Mesenchymal stem cell (in vitro differentiated cells and primary cell): ENCODE results near the gene DPF3.

Experiments
- DNase-seq: peaks from one replicate; pipeline ENCODE4 v3.0.0-alpha.2; 2013
- H2AFZ ChIP-seq: one replicate; pipeline ENCODE4 v1.6.1; 2013; ENCODE audit warnings: low read depth, mild to moderate bottlenecking, control low read depth, inconsistent platforms, low read length, moderate library complexity
- H2AK5ac ChIP-seq: 2 replicates; pipeline ENCODE4 v1.6.1; 2013; ENCODE audit warnings: low read length, moderate library complexity, mild to moderate bottlenecking, inconsistent platforms; ENCODE audit not compliant: severe bottlenecking
- H2BK120ac ChIP-seq: one replicate; pipeline ENCODE4 v1.6.1; 2013; ENCODE audit warnings: low read depth, mild to moderate bottlenecking, inconsistent platforms, low read length, moderate library complexity
- H2BK12ac ChIP-seq, 2 experiments: one replicate each; pipeline ENCODE4 v1.6.1; 2013; ENCODE audit warnings: inconsistent platforms in 2 of 2, low read length in 2 of 2, mild to moderate bottlenecking in 2 of 2, moderate library complexity in 2 of 2, control low read depth in 1 of 2
- H2BK15ac ChIP-seq: one replicate; pipeline ENCODE4 v1.6.1; 2013; ENCODE audit warnings: mild to moderate bottlenecking, low read depth, inconsistent platforms; ENCODE audit not compliant: poor library complexity, severe bottlenecking
- H2BK5ac ChIP-seq: 2 replicates; pipeline ENCODE4 v1.6.1; 2013; ENCODE audit warnings: low read depth, mild to moderate bottlenecking, low read length, control low read depth, inconsistent platforms; ENCODE audit not compliant: poor library complexity, severe bottlenecking
- H3K14ac ChIP-seq, 2 experiments: one replicate each; pipeline ENCODE4 v1.6.1; 2013; ENCODE audit warnings: inconsistent platforms in 2 of 2, low read length in 2 of 2, control low read depth in 1 of 2, mild to moderate bottlenecking in 1 of 2, moderate library complexity in 1 of 2
- H3K18ac ChIP-seq, 2 experiments: one replicate each; pipeline ENCODE4 v1.6.1; 2013; ENCODE audit warnings: inconsistent platforms in 2 of 2, low read length in 2 of 2, control low read depth in 1 of 2, low read depth in 1 of 2, mild to moderate bottlenecking in 1 of 2
- H3K23ac ChIP-seq, 2 experiments: one replicate each; pipeline ENCODE4 v1.6.1; 2013; ENCODE audit warnings: inconsistent platforms in 2 of 2, low read length in 2 of 2, mild to moderate bottlenecking in 2 of 2, moderate library complexity in 2 of 2, control low read depth in 1 of 2
- H3K27ac ChIP-seq: 2 replicates; pipeline ENCODE4 v1.5.1; 2013; ENCODE audit warnings: mild to moderate bottlenecking, moderate library complexity, low read length, control low read depth, inconsistent platforms; ENCODE audit not compliant: poor library complexity, severe bottlenecking
- H3K27me3 ChIP-seq, 2 experiments: 2 replicates each; pipeline versions ENCODE4 v1.6.1 to v1.7.0; 2013; ENCODE audit warnings: low read length in 2 of 2, mild to moderate bottlenecking in 2 of 2, moderate library complexity in 2 of 2, control low read depth in 1 of 2, inconsistent platforms in 1 of 2; ENCODE audit not compliant: control insufficient read depth in 1 of 2, insufficient read depth in 1 of 2
- H3K36me3 ChIP-seq, 2 experiments: 2 replicates each; pipeline versions ENCODE4 v1.6.1 to v1.7.0; 2013; ENCODE audit warnings: low read length in 2 of 2, control low read depth in 1 of 2, inconsistent platforms in 1 of 2, low read depth in 1 of 2, mild to moderate bottlenecking in 1 of 2; ENCODE audit not compliant: insufficient read depth in 2 of 2, control insufficient read depth in 1 of 2
- H3K4ac ChIP-seq, 2 experiments: one replicate each; pipeline ENCODE4 v1.6.1; 2013; ENCODE audit warnings: inconsistent platforms in 2 of 2, low read length in 2 of 2, mild to moderate bottlenecking in 2 of 2, moderate library complexity in 2 of 2, control low read depth in 1 of 2, low read depth in 1 of 2
- H3K4me1 ChIP-seq: 2 replicates; pipeline ENCODE4 v1.6.1; 2013; ENCODE audit warnings: low read depth, low read length, control low read depth; ENCODE audit not compliant: control insufficient read depth, insufficient read depth
- H3K4me2 ChIP-seq: 2 replicates; pipeline ENCODE4 v1.6.1; 2013; ENCODE audit warnings: low read length, mild to moderate bottlenecking, inconsistent platforms; ENCODE audit not compliant: poor library complexity, severe bottlenecking
- H3K4me3 ChIP-seq, 2 experiments: 2 replicates each; pipeline versions ENCODE4 v1.5.1 to v1.7.0; 2013; ENCODE audit warnings: low read length in 2 of 2, mild to moderate bottlenecking in 2 of 2, control low read depth in 1 of 2, low read depth in 1 of 2; ENCODE audit not compliant: insufficient read depth in 1 of 2
- H3K79me1 ChIP-seq: replicated peaks from 2 replicates; pipeline ENCODE4 v1.6.1; 2013; ENCODE audit warnings: mild to moderate bottlenecking, control low read depth, low read length, inconsistent platforms; ENCODE audit not compliant: poor library complexity, severe bottlenecking
- H3K9ac ChIP-seq: 2 replicates; pipeline ENCODE4 v1.7.0; 2013; ENCODE audit warnings: mild to moderate bottlenecking, low read length, moderate library complexity
- H3K9me3 ChIP-seq: 2 replicates; pipeline ENCODE4 v1.7.0; 2013; ENCODE audit warnings: mild to moderate bottlenecking, low read length; ENCODE audit not compliant: control insufficient read depth
- H4K8ac ChIP-seq: one replicate; pipeline ENCODE4 v1.6.1; 2013; ENCODE audit warnings: inconsistent platforms, mild to moderate bottlenecking, low read length, moderate library complexity
- H4K91ac ChIP-seq: one replicate; pipeline ENCODE4 v1.6.1; 2013; ENCODE audit warnings: mild to moderate bottlenecking, low read length, inconsistent platforms
- WGBS: methylation state at CpG from one replicate; pipeline ENCODE4 v1.1.7; 2013; ENCODE audit warnings: mixed read lengths; 5-methylcytosine and 5-hydroxymethylcytosine counted together

Gene DPF3

DNA sequence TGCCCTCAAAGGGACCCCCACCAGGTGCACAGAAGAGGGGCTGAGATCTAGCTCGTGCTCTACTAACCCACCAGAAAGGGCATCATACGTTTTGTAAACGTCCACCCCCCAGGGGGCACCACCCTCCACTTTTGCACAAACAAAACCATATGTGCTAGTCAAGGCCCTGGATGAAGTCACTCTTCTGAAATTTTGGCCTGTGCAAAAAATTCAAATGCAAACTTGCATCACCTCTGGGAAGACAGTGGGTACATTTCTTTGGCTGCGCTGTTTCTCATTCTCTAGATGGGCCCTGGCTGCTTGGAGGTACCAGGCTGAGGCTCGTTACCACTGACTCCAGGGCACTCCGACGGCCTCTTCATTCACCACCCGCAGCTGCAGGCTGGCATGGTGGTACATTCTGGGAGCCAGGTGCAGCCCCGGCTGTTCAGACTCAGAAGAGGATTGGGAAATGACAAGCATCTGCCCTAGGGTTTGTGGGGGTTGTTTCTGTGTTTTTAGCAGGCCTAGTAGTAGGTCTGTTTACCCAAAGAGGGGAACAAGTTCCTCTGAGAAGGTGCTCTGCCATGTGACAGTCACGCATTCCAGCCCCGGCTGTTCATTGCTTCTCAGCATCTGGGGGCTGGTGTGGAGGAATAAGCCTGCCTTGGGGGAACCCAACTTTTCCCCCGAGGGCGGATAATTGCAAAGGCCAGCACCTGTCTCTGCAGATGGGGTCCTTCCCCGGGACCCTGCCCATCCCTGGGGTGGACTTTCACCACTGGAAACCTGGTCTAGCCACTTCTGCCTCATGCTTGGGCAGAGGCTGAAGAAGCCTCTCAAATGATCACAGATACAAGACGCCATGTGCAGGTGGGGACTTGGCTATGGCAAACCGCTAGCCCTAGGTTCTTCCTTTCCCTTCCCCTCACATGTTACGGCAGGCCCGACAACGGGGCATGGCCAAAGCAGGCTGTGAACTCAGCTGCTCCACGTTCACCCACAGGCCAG is 147.6 kb downstream of the DPF3 start:
- peaks cover 21% of the 10 kb centered on the region for H3K4me1 ChIP-seq
- H2AFZ ChIP-seq: no peak overlapping the region
- H3K36me3 ChIP-seq: peaks cover 0 to 44% of the 10 kb centered on the region in 2 experiments
- H3K14ac ChIP-seq: no peak overlapping the region
- H2AK5ac ChIP-seq: peak overlapping the region; percentile 54
- H2BK15ac ChIP-seq: no peak overlapping the region
- peak overlapping the region; percentile 0 for H4K91ac ChIP-seq
- no peak overlapping the region for H3K23ac ChIP-seq
- no peak overlapping the region for H4K8ac ChIP-seq
- peak overlapping the region; percentile 46 for H2BK5ac ChIP-seq
- H3K79me1 ChIP-seq: peaks cover 24% of the 10 kb centered on the region
- no peak overlapping the region for H3K4me2 ChIP-seq
- peak overlapping the region; percentile 74 for H3K9ac ChIP-seq
- peak; percentile 8 for DNase-seq
- peak overlapping the region in 1 of 2 experiments; percentile 50 for H3K4me3 ChIP-seq
- 78% methylated on average over 20 of the region's 20 CpGs for WGBS
- peak overlapping the region; percentile 88 for H3K27ac ChIP-seq
- H2BK120ac ChIP-seq: no peak overlapping the region
- no peak overlapping the region for H3K18ac ChIP-seq
- no peaks in the 10 kb centered on the region for H3K27me3 ChIP-seq
- H3K9me3 ChIP-seq: peaks cover 3% of the 10 kb centered on the region
- no peak overlapping the region for H3K4ac ChIP-seq
- H2BK12ac ChIP-seq: no peak overlapping the region

DNA sequence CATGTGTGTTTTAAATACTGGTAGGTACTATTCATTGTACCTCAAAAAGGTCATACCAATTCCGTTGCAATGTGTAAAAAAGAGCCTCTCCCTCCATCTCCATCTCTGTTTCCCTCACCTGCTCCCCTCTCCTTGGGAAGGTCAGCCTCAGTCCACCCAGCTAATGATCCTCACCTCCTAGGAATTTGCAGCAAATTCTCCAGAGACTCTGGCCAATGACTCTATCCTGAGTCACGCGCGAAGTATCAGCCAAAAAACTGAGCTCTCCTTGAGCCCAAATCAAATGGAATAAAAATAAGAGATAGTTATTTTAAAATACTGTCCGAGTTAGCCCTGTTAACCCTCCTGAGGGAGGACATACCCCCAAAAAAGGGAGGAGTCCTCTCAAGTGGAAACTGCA is 148.4 kb downstream of the DPF3 start:
- peak overlapping the region; percentile 6 for H2AK5ac ChIP-seq

GRCh38 chr14:72744416-72745120 is 149.3 kb downstream of the DPF3 start:
- peaks cover 21% of the 10 kb centered on the region for H3K4me1 ChIP-seq
- H4K8ac ChIP-seq: no peak overlapping the region
- no peak overlapping the region for H4K91ac ChIP-seq
- H3K4me3 ChIP-seq: no peak overlapping the region
- peak overlapping the region; percentile 90 for H2AK5ac ChIP-seq
- 92% methylated on average over 8 of the region's 8 CpGs for WGBS
- H3K23ac ChIP-seq: no peak overlapping the region
- H3K4ac ChIP-seq: no peak overlapping the region
- H3K9ac ChIP-seq: no peak overlapping the region
- DNase-seq: no peak
- no peak overlapping the region for H2BK120ac ChIP-seq
- no peak overlapping the region for H2AFZ ChIP-seq
- peaks cover 32% of the 10 kb centered on the region for H3K79me1 ChIP-seq
- H2BK12ac ChIP-seq: no peak overlapping the region
- H3K9me3 ChIP-seq: peaks cover 3% of the 10 kb centered on the region
- no peak overlapping the region for H2BK5ac ChIP-seq
- H3K4me2 ChIP-seq: no peak overlapping the region
- H3K27me3 ChIP-seq: no peaks in the 10 kb centered on the region
- no peak overlapping the region for H3K14ac ChIP-seq
- no peak overlapping the region for H2BK15ac ChIP-seq
- H3K18ac ChIP-seq: no peak overlapping the region
- peaks cover 0 to 51% of the 10 kb centered on the region in 2 experiments for H3K36me3 ChIP-seq
- peak overlapping the region; percentile 21 for H3K27ac ChIP-seq

More for the DNA sequence above, 148.4 kb downstream of the DPF3 start:
- no peaks in the 10 kb centered on the region for H3K27me3 ChIP-seq
- peak overlapping the region in 1 of 2 experiments; percentile 50 for H3K4me3 ChIP-seq
- H4K8ac ChIP-seq: no peak overlapping the region
- peaks cover 0 to 50% of the 10 kb centered on the region in 2 experiments for H3K36me3 ChIP-seq
- no peak overlapping the region for H4K91ac ChIP-seq
- peak; percentile 22 for DNase-seq
- H2BK12ac ChIP-seq: no peak overlapping the region
- peak overlapping the region; percentile 74 for H3K9ac ChIP-seq
- no peak overlapping the region for H2BK15ac ChIP-seq
- H3K14ac ChIP-seq: no peak overlapping the region
- H3K18ac ChIP-seq: no peak overlapping the region
- H3K4ac ChIP-seq: no peak overlapping the region
- peak overlapping the region; percentile 88 for H3K27ac ChIP-seq
- no peak overlapping the region for H3K4me2 ChIP-seq
- peak overlapping the region; percentile 46 for H2BK5ac ChIP-seq
- H3K23ac ChIP-seq: no peak overlapping the region
- peaks cover 27% of the 10 kb centered on the region for H3K79me1 ChIP-seq
- no peak overlapping the region for H2AFZ ChIP-seq
- 36% methylated on average over 2 of the region's 5 CpGs for WGBS
- no peak overlapping the region for H2BK120ac ChIP-seq
- peaks cover 3% of the 10 kb centered on the region for H3K9me3 ChIP-seq
- H3K4me1 ChIP-seq: peaks cover 21% of the 10 kb centered on the region

DNA sequence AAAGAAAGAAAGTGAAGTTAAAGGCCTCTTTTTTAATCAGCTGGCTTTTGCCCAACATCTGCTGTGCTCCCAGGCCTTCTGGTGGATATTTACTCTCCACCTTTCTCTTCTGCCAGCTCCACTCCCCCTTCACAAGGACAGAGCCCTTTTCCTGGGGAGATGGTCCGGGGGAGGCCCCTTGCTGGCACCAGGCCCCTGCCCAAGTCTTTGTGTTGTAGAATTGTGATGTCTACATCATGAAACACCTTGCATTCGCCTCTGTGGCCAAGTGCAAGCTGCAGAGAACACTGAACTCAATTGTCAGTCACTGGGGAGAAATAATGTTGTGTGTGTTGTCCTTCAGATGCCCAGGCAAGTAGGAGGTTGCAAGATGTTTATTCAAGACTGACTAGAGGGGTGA is 150.3 kb downstream of the DPF3 start:
- Histone ChIP-seq H3K4me2 (no peak overlapping the region), H2BK5ac (no peak overlapping the region), H3K27ac (no peak overlapping the region), H3K18ac (no peak overlapping the region), H2BK15ac (no peak overlapping the region), H3K14ac (no peak overlapping the region), H3K79me1 (peaks cover 29% of the 10 kb centered on the region), H3K9me3 (peaks cover 3% of the 10 kb centered on the region), H4K8ac (no peak overlapping the region), H3K23ac (no peak overlapping the region), H3K4me3 (no peak overlapping the region), H3K36me3 (peaks cover 0 to 43% of the 10 kb centered on the region in 2 experiments), H2AK5ac (no peak overlapping the region), H4K91ac (no peak overlapping the region), H3K4me1 (peaks cover 21% of the 10 kb centered on the region), H3K27me3 (no peaks in the 10 kb centered on the region), H2AFZ (no peak overlapping the region), H2BK12ac (no peak overlapping the region), H3K4ac (no peak overlapping the region), H3K9ac (no peak overlapping the region), H2BK120ac (no peak overlapping the region)
- WGBS: 100% methylated on average over 2 of the region's 2 CpGs
- DNase-seq: no peak
